ENCODE measurements around the gene APOC4. TPM values are rescaled to one million over a fixed set of nuclear protein-coding genes. Genes with fewer than 3 reads are reported as not detected.

The APOC4 gene
- total RNA-seq, 1 experiment from 2014 or later = not detected

GRCh38 chr19:44993526-44993925 is 51.5 kb downstream of the APOC4 start:
- no peaks in the 10 kb centered on the region for H4K20me1 ChIP-seq (ENCODE audit: low read length)
- DNase-seq (no peak), ATAC-seq (no peak)
- no peaks in the 10 kb centered on the region for H3K9me3 ChIP-seq (ENCODE audit: low read length)
- no peaks in the 10 kb centered on the region for H3F3A ChIP-seq (ENCODE audit: low read length, unreplicated experiment)
- CTCF ChIA-PET = no interaction called here
- TF ChIP-seq EZH2 (IDR thresholded peaks at IDR 0.05; ENCODE audit: low read length, unreplicated experiment) (no peak), EZH2phosphoT487 (IDR thresholded peaks at IDR 0.05; ENCODE audit: borderline replicate concordance, low read length) (no peak)
- TF ChIP-seq, protein P1, sequence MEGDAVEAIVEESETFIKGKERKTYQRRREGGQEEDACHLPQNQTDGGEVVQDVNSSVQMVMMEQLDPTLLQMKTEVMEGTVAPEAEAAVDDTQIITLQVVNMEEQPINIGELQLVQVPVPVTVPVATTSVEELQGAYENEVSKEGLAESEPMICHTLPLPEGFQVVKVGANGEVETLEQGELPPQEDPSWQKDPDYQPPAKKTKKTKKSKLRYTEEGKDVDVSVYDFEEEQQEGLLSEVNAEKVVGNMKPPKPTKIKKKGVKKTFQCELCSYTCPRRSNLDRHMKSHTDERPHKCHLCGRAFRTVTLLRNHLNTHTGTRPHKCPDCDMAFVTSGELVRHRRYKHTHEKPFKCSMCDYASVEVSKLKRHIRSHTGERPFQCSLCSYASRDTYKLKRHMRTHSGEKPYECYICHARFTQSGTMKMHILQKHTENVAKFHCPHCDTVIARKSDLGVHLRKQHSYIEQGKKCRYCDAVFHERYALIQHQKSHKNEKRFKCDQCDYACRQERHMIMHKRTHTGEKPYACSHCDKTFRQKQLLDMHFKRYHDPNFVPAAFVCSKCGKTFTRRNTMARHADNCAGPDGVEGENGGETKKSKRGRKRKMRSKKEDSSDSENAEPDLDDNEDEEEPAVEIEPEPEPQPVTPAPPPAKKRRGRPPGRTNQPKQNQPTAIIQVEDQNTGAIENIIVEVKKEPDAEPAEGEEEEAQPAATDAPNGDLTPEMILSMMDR (conservative IDR thresholded peaks at IDR 0.05; ENCODE audit: low read depth, low read length) = no peak
- BruUV-seq (replicated peaks) = no TSS peak
- no peak overlapping the region for H3K4me2 ChIP-seq (ENCODE audit: low read length)
- H3K4me3 ChIP-seq (ENCODE audit: low read length) = no peak overlapping the region
- H3K4me1 ChIP-seq (ENCODE audit: insufficient read depth, low read length) = no peaks in the 10 kb centered on the region
- H3K79me2 ChIP-seq (ENCODE audit: low read length) = no peaks in the 10 kb centered on the region
- POLR2A ChIA-PET (ENCODE audit: unreplicated experiment) = no interaction called here
- no peaks in the 10 kb centered on the region for H3K9me2 ChIP-seq (replicated peaks; ENCODE audit: low read length)
- H3K27me3 ChIP-seq (ENCODE audit: low read length) = no peaks in the 10 kb centered on the region
- H3K9ac ChIP-seq (ENCODE audit: low read length) = no peak overlapping the region
- intact Hi-C loops (cut with micrococcal nuclease) = no loop called here
- no peaks in the 10 kb centered on the region for H3K36me3 ChIP-seq (ENCODE audit: low read depth, low read length)
- H3K27ac ChIP-seq (ENCODE audit: low read length) = no peak overlapping the region
- no peak overlapping the region for H2AFZ ChIP-seq (ENCODE audit: low read length)

DNA sequence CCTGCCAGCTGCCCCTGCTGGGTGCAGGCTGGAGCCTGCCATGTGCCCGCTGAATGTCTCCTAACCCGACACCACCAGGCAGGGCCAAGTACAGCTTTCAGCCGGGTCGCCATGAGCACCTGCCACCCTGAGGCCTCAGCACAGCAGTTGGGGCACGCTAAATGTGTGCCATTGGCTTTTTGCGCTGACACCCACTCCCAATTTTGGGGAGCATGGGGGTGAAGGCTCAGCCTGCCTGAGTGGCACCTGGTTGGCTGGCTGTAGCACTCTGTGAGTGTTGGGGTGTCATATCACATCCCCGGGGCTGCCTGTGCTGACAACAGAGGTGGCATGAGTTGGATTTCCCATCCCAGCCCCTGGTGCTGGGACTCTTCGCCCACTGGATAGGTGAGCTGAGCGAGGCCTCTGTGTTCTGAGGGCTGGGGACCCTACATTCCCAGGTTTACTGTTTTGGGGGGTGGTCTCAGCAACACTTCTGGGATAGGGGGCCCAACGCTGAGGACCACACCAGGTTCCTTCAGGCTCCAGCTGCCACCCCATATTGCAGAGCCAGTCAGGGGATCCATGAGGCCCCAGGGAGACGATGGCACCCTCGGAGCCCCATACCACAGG is 52.0 kb downstream of the APOC4 start:
- TF ChIP-seq EZH2phosphoT487 (IDR thresholded peaks at IDR 0.05; ENCODE audit: borderline replicate concordance, low read length) (no peak), EZH2 (IDR thresholded peaks at IDR 0.05; ENCODE audit: low read length, unreplicated experiment) (no peak)
- TF ChIP-seq, protein P1 (conservative IDR thresholded peaks at IDR 0.05; ENCODE audit: low read depth, low read length) = no peak
- ChIA-PET CTCF (no interaction called here), POLR2A (ENCODE audit: unreplicated experiment) (no interaction called here)

More for the DNA sequence above, 52.0 kb downstream of the APOC4 start:
- H3K9me2 ChIP-seq (replicated peaks; ENCODE audit: low read length) = no peaks in the 10 kb centered on the region
- H3K9ac ChIP-seq (ENCODE audit: low read length) = no peak overlapping the region
- BruUV-seq (replicated peaks) = no TSS peak
- no peak overlapping the region for H2AFZ ChIP-seq (ENCODE audit: low read length)
- no peaks in the 10 kb centered on the region for H4K20me1 ChIP-seq (ENCODE audit: low read length)
- DNase-seq (no peak), ATAC-seq (no peak)
- H3K4me1 ChIP-seq (ENCODE audit: insufficient read depth, low read length) = no peaks in the 10 kb centered on the region
- no peak overlapping the region for H3K27ac ChIP-seq (ENCODE audit: low read length)
- no peaks in the 10 kb centered on the region for H3K36me3 ChIP-seq (ENCODE audit: low read depth, low read length)
- H3K79me2 ChIP-seq (ENCODE audit: low read length) = no peaks in the 10 kb centered on the region
- no peaks in the 10 kb centered on the region for H3F3A ChIP-seq (ENCODE audit: low read length, unreplicated experiment)
- no peak overlapping the region for H3K4me2 ChIP-seq (ENCODE audit: low read length)
- intact Hi-C loops (cut with micrococcal nuclease) = no loop called here
- no peaks in the 10 kb centered on the region for H3K27me3 ChIP-seq (ENCODE audit: low read length)
- H3K9me3 ChIP-seq (ENCODE audit: low read length) = no peaks in the 10 kb centered on the region
- H3K4me3 ChIP-seq (ENCODE audit: low read length) = no peak overlapping the region

Other genes with a start within 250 kb of the APOC4 start
- gene CEACAM16, start 243.1 kb upstream of the APOC4 start, total RNA-seq (2014; rRNA removed) = not detected in 2 replicates
- gene BCL3, start 193.5 kb upstream of the APOC4 start, total RNA-seq (2014; rRNA removed) = 22.9 and 25.5 TPM in 2 replicates
- 25.4 and 26.4 TPM in 2 replicates for gene CBLC, start 164.3 kb upstream of the APOC4 start, total RNA-seq (2014; rRNA removed)
- 12.9 and 18.7 TPM in 2 replicates for gene BCAM, start 133.1 kb upstream of the APOC4 start, total RNA-seq (2014; rRNA removed)
- 61.0 and 71.6 TPM in 2 replicates for gene NECTIN2, start 95.9 kb upstream of the APOC4 start, total RNA-seq (2014; rRNA removed)
- 190 and 201 TPM in 2 replicates for gene TOMM40, start 51.0 kb upstream of the APOC4 start, total RNA-seq (2014; rRNA removed)
- gene APOE, start 36.4 kb upstream of the APOC4 start, total RNA-seq (2014; rRNA removed) = 2.7 and 3.6 TPM in 2 replicates
- 2.7 and 3.3 TPM in 2 replicates for gene APOC1, start 27.6 kb upstream of the APOC4 start, total RNA-seq (2014; rRNA removed)
- gene APOC2, start 3.8 kb downstream of the APOC4 start, total RNA-seq (2014; rRNA removed) = not detected in 2 replicates
- 44.9 and 61.3 TPM in 2 replicates for gene CLPTM1, start 13.1 kb downstream of the APOC4 start, total RNA-seq (2014; rRNA removed)
- 4.8 and 15.2 TPM in 2 replicates for gene RELB, start 59.2 kb downstream of the APOC4 start, total RNA-seq (2014; rRNA removed)
- gene CLASRP, start 96.8 kb downstream of the APOC4 start, total RNA-seq (2014; rRNA removed) = 32.3 and 38.9 TPM in 2 replicates
- 0.52 and 2.4 TPM in 2 replicates for gene ZNF296, start 134.2 kb downstream of the APOC4 start, total RNA-seq (2014; rRNA removed)
- gene GEMIN7, start 137.0 kb downstream of the APOC4 start, total RNA-seq (2014; rRNA removed) = 22.3 and 35.5 TPM in 2 replicates
- gene PPP1R37, start 150.9 kb downstream of the APOC4 start, total RNA-seq (2014; rRNA removed) = 37.0 and 46.4 TPM in 2 replicates
- gene NKPD1, start 218.7 kb downstream of the APOC4 start, total RNA-seq (2014; rRNA removed) = 0.75 and 1.1 TPM in 2 replicates
- 18.3 and 23.2 TPM in 2 replicates for gene TRAPPC6A, start 236.0 kb downstream of the APOC4 start, total RNA-seq (2014; rRNA removed)
- gene BLOC1S3, start 236.5 kb downstream of the APOC4 start, total RNA-seq (2014; rRNA removed) = 7.3 and 11.9 TPM in 2 replicates